CD14-positive monocyte (primary cell): ENCODE results near the gene CHKB. TPM values are rescaled to one million over a fixed set of nuclear protein-coding genes. Genes with fewer than 3 reads are reported as not detected.
"Not testable (repeated sequence)": the region's sequence is repeated elsewhere in the genome, so short reads cannot be mapped to it uniquely, and the experiment has no call there.

Experiments
- DNase-seq, 3 donors: peaks; one replicate each; pipeline ENCODE4 v3.0.0-alpha.2; 2011 to 2022
- H2AFZ ChIP-seq: 2 replicates; pipeline ENCODE4 v1.6.0; 2012; ENCODE audit warnings: mild to moderate bottlenecking, low read depth, low read length, inconsistent platforms; ENCODE audit not compliant: insufficient read depth, poor library complexity, severe bottlenecking
- H3K27ac ChIP-seq, 2 donors: 1 replicate in 1 of 2; 2 replicates in 1 of 2; pipeline ENCODE4 v1.5.1; 2012 to 2013; ENCODE audit warnings: low read length in 2 of 2, control low read depth in 1 of 2, inconsistent platforms in 1 of 2, low read depth in 1 of 2, mild to moderate bottlenecking in 1 of 2
- H3K27me3 ChIP-seq, 2 donors: one replicate each; pipeline versions ENCODE4 v1.6.0 to v1.6.1; 2011 to 2013; ENCODE audit warnings: low read length in 2 of 2; ENCODE audit not compliant: control insufficient read depth in 2 of 2, insufficient read depth in 2 of 2
- H3K36me3 ChIP-seq, 2 donors: replicated peaks in 1 of 2; 1 replicate in 1 of 2; 2 replicates in 1 of 2; pipeline versions ENCODE4 v1.5.1 to v1.6.1; 2012 to 2013; ENCODE audit warnings: low read length in 2 of 2, control low read depth in 1 of 2, inconsistent platforms in 1 of 2, mild to moderate bottlenecking in 1 of 2; ENCODE audit not compliant: insufficient read depth in 2 of 2, control insufficient read depth in 1 of 2
- H3K4me1 ChIP-seq, 2 donors: 1 replicate in 1 of 2; 2 replicates in 1 of 2; pipeline versions ENCODE4 v1.5.1 to v1.6.1; 2012 to 2013; ENCODE audit warnings: low read length in 2 of 2, control low read depth in 1 of 2, inconsistent platforms in 1 of 2, mild to moderate bottlenecking in 1 of 2, moderate library complexity in 1 of 2; ENCODE audit not compliant: insufficient read depth in 2 of 2, control insufficient read depth in 1 of 2
- H3K4me2 ChIP-seq: replicated peaks from 2 replicates; pipeline ENCODE3; 2012; ENCODE audit warnings: low read length, moderate library complexity, mild to moderate bottlenecking; ENCODE audit not compliant: poor library complexity, severe bottlenecking; ENCODE audit errors: extremely low read depth
- H3K4me3 ChIP-seq, 3 experiments: fragments of 200-600 bp in 1 of 3; sonication (generic) in 1 of 3; replicated peaks in 1 of 3; 1 replicate in 2 of 3; 2 replicates in 1 of 3; pipeline ENCODE4 v1.5.1; 2011 to 2013; ENCODE audit warnings: low read length in 3 of 3, mild to moderate bottlenecking in 3 of 3, control low read depth in 2 of 3, low read depth in 2 of 3, inconsistent platforms in 1 of 3, moderate library complexity in 1 of 3
- H3K79me2 ChIP-seq: 2 replicates; pipeline ENCODE4 v1.6.0; 2012; ENCODE audit warnings: mild to moderate bottlenecking, control low read depth, inconsistent platforms, low read length, moderate library complexity; ENCODE audit not compliant: insufficient read depth
- H3K9ac ChIP-seq: 2 replicates; pipeline ENCODE4 v1.6.0; 2017; ENCODE audit warnings: low read length, mild to moderate bottlenecking; ENCODE audit not compliant: insufficient read depth, poor library complexity, severe bottlenecking
- H3K9me3 ChIP-seq, 2 donors: replicated peaks in 1 of 2; 1 replicate in 1 of 2; 2 replicates in 1 of 2; pipeline versions ENCODE4 v1.5.1 to v1.6.1; 2012 to 2013; ENCODE audit warnings: low read length in 2 of 2, control low read depth in 1 of 2; ENCODE audit not compliant: control insufficient read depth in 1 of 2, insufficient read depth in 1 of 2
- H4K20me1 ChIP-seq: 2 replicates; pipeline ENCODE4 v1.6.0; 2012; ENCODE audit warnings: mild to moderate bottlenecking, low read length, control low read depth, moderate library complexity; ENCODE audit not compliant: insufficient read depth
- H3K27ac Mint-ChIP-seq, 7 donors: one replicate each; pipeline ENCODE4 v1.8.0; 2020; ENCODE audit warnings: mild to moderate bottlenecking in 7 of 7, mixed read lengths in 7 of 7, moderate library complexity in 6 of 7, inconsistent platforms in 2 of 7
- H3K27me3 Mint-ChIP-seq, 3 donors: one replicate each; pipeline ENCODE4 v1.8.0; 2021 to 2022; ENCODE audit warnings: low read depth in 3 of 3, mild to moderate bottlenecking in 3 of 3, mixed read lengths in 3 of 3, moderate library complexity in 3 of 3, inconsistent platforms in 1 of 3
- H3K36me3 Mint-ChIP-seq, 2 donors: one replicate each; pipeline ENCODE4 v1.8.0; 2020; ENCODE audit warnings: mixed read lengths in 2 of 2, inconsistent platforms in 1 of 2, mild to moderate bottlenecking in 1 of 2
- H3K4me1 Mint-ChIP-seq: one replicate; pipeline ENCODE4 v1.8.0; 2020; ENCODE audit warnings: mild to moderate bottlenecking, mixed read lengths
- H3K4me3 Mint-ChIP-seq, 2 donors: one replicate each; pipeline ENCODE4 v1.8.0; 2020; ENCODE audit warnings: mild to moderate bottlenecking in 2 of 2, mixed read lengths in 2 of 2, moderate library complexity in 1 of 2
- H3K9me3 Mint-ChIP-seq, 7 donors: one replicate each; pipeline ENCODE4 v1.8.0; 2020 to 2022; ENCODE audit warnings: mixed read lengths in 7 of 7, mild to moderate bottlenecking in 6 of 7, moderate library complexity in 6 of 7, inconsistent platforms in 2 of 7
- CTCF ChIP-seq: fragments of 200-600 bp; IDR thresholded peaks from one replicate; pipeline ENCODE4 v1.8.0; 2022; ENCODE audit warnings: antibody characterized with exemption, mild to moderate bottlenecking
- WGBS: methylation state at CpG from one replicate; pipeline ENCODE4 v1.1.5; 2013; ENCODE audit warnings: missing lambda C conversion rate; ENCODE audit not compliant: insufficient coverage; 5-methylcytosine and 5-hydroxymethylcytosine counted together
- intact Hi-C, 2 donors: fragments of 100-400 bp; cut with micrococcal nuclease; formaldehyde crosslinking; loops; one replicate each; pipeline versions ENCODE4 v1.15.0 to v1.15.1; 2023
- polyA plus RNA-seq, 3 donors: library from polyadenylated mRNA; depleted of rRNA in 1 of 3; unstranded in 2 of 3; stranded (reverse) in 1 of 3; fragments of 300-500 nt in 2 of 3; fragments of >200 nt in 1 of 3; fragmentation: Illumina TruSeq in 2 of 3; gene quantifications; 1 replicate in 2 of 3; 2 replicates in 1 of 3; pipeline ENCODE4 v1.2.3, GENCODE V29; 2012 to 2021

CHKB gene
- polyA plus RNA-seq, 3 donors, result 29.1 to 286 (median 31.3) TPM

- DNase-seq, result peak in 1 of 3 donors; percentile 34
- no peaks in the 10 kb centered on the region for H3K9me3 ChIP-seq
- intact Hi-C loops, result loop anchor here (5.0 kb wide), 4 partner anchors 58 to 368 kb away; partner anchors contain the start of genes HDAC10 (in 1 of the 2), SCO2 (in 1 of the 2) and SYCE3 (in 1 of the 2)
- peak overlapping the region in 2 of 3 experiments; percentile 21 to 60 for H3K4me3 ChIP-seq
- H3K4me2 ChIP-seq, result peak overlapping the region; percentile 71
- peaks cover 34 to 36% of the 10 kb centered on the region in 2 donors for H3K4me1 ChIP-seq
- peak; percentile 82 for TF ChIP-seq CTCF
- H4K20me1 ChIP-seq, result peaks cover 6% of the 10 kb centered on the region
- H3K36me3 ChIP-seq, result peaks cover 7 to 11% of the 10 kb centered on the region in 2 donors
- H3K27ac ChIP-seq, result no peak overlapping the region
- Mint-ChIP-seq H3K4me1 (peaks cover 36% of the 10 kb centered on the region), H3K27me3 (peaks cover 5 to 10% (median 5%) of the 10 kb centered on the region in 3 donors), H3K9me3 (peaks cover 0 to 4% (median 0%) of the 10 kb centered on the region in 7 donors), H3K27ac (peak overlapping the region in 3 of 7 donors; percentile 6 to 82 (median 63)), H3K36me3 (peaks cover 7 to 16% of the 10 kb centered on the region in 2 donors), H3K4me3 (peak overlapping the region; percentile 45 to 84)
- H3K27me3 ChIP-seq, result no peaks in the 10 kb centered on the region
- no peak overlapping the region for H3K9ac ChIP-seq
- WGBS, result 0% methylated on average over 12 of the region's 25 CpGs
- H2AFZ ChIP-seq, result no peak overlapping the region
- H3K79me2 ChIP-seq, result no peaks in the 10 kb centered on the region
These were observed 38.1 kb upstream of the CHKB start for GRCh38 chr22:50620593-50621355.

GRCh38 chr22:50614296-50614695 is 31.6 kb upstream of the CHKB start:
- peaks cover 22 to 34% (median 26%) of the 10 kb centered on the region in 3 donors for H3K27me3 Mint-ChIP-seq
- H3K4me1 ChIP-seq, H3K9me3 Mint-ChIP-seq, H2AFZ ChIP-seq, H3K4me3 ChIP-seq, H4K20me1 ChIP-seq, H3K9me3 ChIP-seq, H3K27ac Mint-ChIP-seq, H3K9ac ChIP-seq, intact Hi-C loops, H3K79me2 ChIP-seq, H3K4me1 Mint-ChIP-seq, H3K36me3 ChIP-seq, DNase-seq, H3K4me3 Mint-ChIP-seq, H3K4me2 ChIP-seq, H3K27me3 ChIP-seq, H3K36me3 Mint-ChIP-seq, H3K27ac ChIP-seq: not testable (repeated sequence)
- WGBS, result no CpG with 5 or more reads among the region's 3 CpGs
